WERI-Rb-1 (cell line): ENCODE results near the gene MAPK11.
A peak's percentile ranks its signal among the peaks of the same experiment; 100 is the strongest.

ENCODE experiments used
- DNase-seq: peaks from one replicate; pipeline ENCODE4 v3.0.0-alpha.2; 2020
- H3K27ac ChIP-seq: fragments of 250-450 bp; sonication (Bioruptor Pico); 2 replicates; pipeline ENCODE4 v1.5.1; 2020; ENCODE audit warnings: mild to moderate bottlenecking, moderate library complexity
- H3K27me3 ChIP-seq: fragments of 250-450 bp; sonication (Bioruptor Pico); 2 replicates; pipeline ENCODE4 v1.5.1; 2021; ENCODE audit warnings: mild to moderate bottlenecking, low read depth, moderate library complexity; ENCODE audit not compliant: insufficient read depth, severe bottlenecking
- H3K36me3 ChIP-seq: fragments of 250-450 bp; sonication (Bioruptor Pico); 2 replicates; pipeline ENCODE4 v1.5.1; 2020; ENCODE audit warnings: mild to moderate bottlenecking, moderate library complexity
- H3K4me3 ChIP-seq: 2 replicates; pipeline ENCODE4 v1.5.1; 2011; ENCODE audit warnings: low read depth, mild to moderate bottlenecking, control low read depth, low read length
- H3K9me3 ChIP-seq: fragments of 250-450 bp; sonication (Bioruptor Pico); 2 replicates; pipeline ENCODE4 v1.5.1; 2021; ENCODE audit warnings: mild to moderate bottlenecking, moderate library complexity; ENCODE audit not compliant: severe bottlenecking
- CTCF ChIP-seq: IDR thresholded peaks from 2 replicates; pipeline ENCODE4 v1.5.1; 2011; ENCODE audit warnings: low read depth, mild to moderate bottlenecking, control low read depth, inconsistent platforms, low read length

Gene MAPK11

GRCh38 chr22:50310031-50310722, 40.0 kb upstream of the MAPK11 start:
- TF ChIP-seq CTCF, result no peak
- peaks cover 15% of the 10 kb centered on the region for H3K36me3 ChIP-seq
- H3K9me3 ChIP-seq, result no peaks in the 10 kb centered on the region
- H3K4me3 ChIP-seq, result no peak overlapping the region
- no peak for DNase-seq
- H3K27ac ChIP-seq, result peak overlapping the region; percentile 74; the same call in 1 of the 2 replicates
- no peaks in the 10 kb centered on the region for H3K27me3 ChIP-seq

GRCh38 chr22:50309601-50309991, 39.4 kb upstream of the MAPK11 start:
- Histone ChIP-seq H3K36me3 (peaks cover 21% of the 10 kb centered on the region), H3K4me3 (no peak overlapping the region), H3K27me3 (no peaks in the 10 kb centered on the region), H3K27ac (peak overlapping the region; percentile 74), H3K9me3 (no peaks in the 10 kb centered on the region)
- TF ChIP-seq CTCF, result no peak
- DNase-seq, result no peak

GRCh38 chr22:50308986-50309600, 38.9 kb upstream of the MAPK11 start:
- H3K9me3 ChIP-seq, result no peaks in the 10 kb centered on the region
- no peaks in the 10 kb centered on the region for H3K27me3 ChIP-seq
- peaks cover 23% of the 10 kb centered on the region for H3K36me3 ChIP-seq
- peak; percentile 37 for DNase-seq
- H3K27ac ChIP-seq, result peak overlapping the region; percentile 74
- no peak overlapping the region for H3K4me3 ChIP-seq
- no peak for TF ChIP-seq CTCF

- peak overlapping the region; percentile 74 for H3K27ac ChIP-seq
- H3K36me3 ChIP-seq, result peaks cover 29% of the 10 kb centered on the region
- H3K27me3 ChIP-seq, result no peaks in the 10 kb centered on the region
- no peak overlapping the region for H3K4me3 ChIP-seq
- peak; percentile 78 for DNase-seq
- H3K9me3 ChIP-seq, result no peaks in the 10 kb centered on the region
- TF ChIP-seq CTCF, result no peak
Observed at GRCh38 chr22:50308597-50308935, 38.4 kb upstream of the MAPK11 start.

GRCh38 chr22:50307890-50308596, 37.9 kb upstream of the MAPK11 start:
- Histone ChIP-seq H3K27ac (peak overlapping the region; percentile 74), H3K36me3 (peaks cover 34% of the 10 kb centered on the region), H3K4me3 (no peak overlapping the region), H3K9me3 (no peaks in the 10 kb centered on the region), H3K27me3 (no peaks in the 10 kb centered on the region)
- no peak for TF ChIP-seq CTCF
- DNase-seq, result no peak
